Activated naive CD4-positive, alpha-beta T cell treated with anti-CD3 and anti-CD28 coated beads, Interleukin-2, amount 50 U/mL, for 72 hours (primary cell): ENCODE data around the gene ZNF695. TPM values are rescaled to one million over a fixed set of nuclear protein-coding genes. Genes with fewer than 3 reads are reported as not detected.
A peak's percentile ranks its signal among the peaks of the same experiment; 100 is the strongest.

Experiments used
- ATAC-seq, 2 donors: fragments of 150-1000 bp; cut with Tn5 transposase; 2 replicates each; pipeline ENCODE4 v1.10.0; 2021; ENCODE audit warnings: mild to moderate bottlenecking in 2 of 2, moderate library complexity in 2 of 2
- DNase-seq, 2 donors: peaks; one replicate each; pipeline ENCODE4 v3.0.0; 2021 to 2022; ENCODE audit warnings: low spot score in 2 of 2
- H3K27ac Mint-ChIP-seq, 2 donors: one replicate each; pipeline ENCODE4 v1.8.0; 2022; ENCODE audit warnings: mild to moderate bottlenecking in 2 of 2, mixed read lengths in 2 of 2
- H3K36me3 Mint-ChIP-seq, 2 donors: one replicate each; pipeline ENCODE4 v1.8.0; 2022; ENCODE audit warnings: mixed read lengths in 2 of 2
- H3K9me3 Mint-ChIP-seq, 2 donors: one replicate each; pipeline ENCODE4 v1.8.0; 2022; ENCODE audit warnings: mixed read lengths in 2 of 2
- total RNA-seq, 2 donors: library from RNA; stranded (reverse); gene quantifications; one replicate each; pipeline ENCODE4 v1.2.3, GENCODE V29; 2022

Gene ZNF695
- total RNA-seq, 2 donors from 2014 or later: 0.43 to 0.77 TPM

DNA sequence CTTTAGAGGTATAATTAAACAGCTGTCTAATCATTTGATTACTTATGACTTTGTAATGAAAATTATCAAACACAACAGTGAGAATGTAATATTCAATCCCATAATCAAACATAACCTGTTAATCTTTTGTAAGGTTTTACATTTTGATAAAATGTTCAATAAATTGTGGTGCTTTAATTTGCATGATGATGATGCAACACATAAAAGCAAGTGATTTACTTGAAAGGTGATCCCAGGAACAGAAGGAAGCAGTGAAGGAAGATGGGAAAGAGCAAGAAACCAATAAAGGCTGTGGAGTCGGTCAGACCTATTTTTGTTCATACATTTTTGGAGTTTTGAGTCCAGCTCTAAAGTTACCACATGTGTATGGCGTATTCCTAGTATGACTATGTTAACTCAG lies 29.6 kb downstream of the ZNF695 start:
- H3K36me3 Mint-ChIP-seq: peaks cover 28 to 44% of the 10 kb centered on the region in 2 donors
- peaks cover 16 to 29% of the 10 kb centered on the region in 2 donors for H3K9me3 Mint-ChIP-seq
- no peak for DNase-seq
- no peak overlapping the region for H3K27ac Mint-ChIP-seq
- ATAC-seq: no peak

DNA sequence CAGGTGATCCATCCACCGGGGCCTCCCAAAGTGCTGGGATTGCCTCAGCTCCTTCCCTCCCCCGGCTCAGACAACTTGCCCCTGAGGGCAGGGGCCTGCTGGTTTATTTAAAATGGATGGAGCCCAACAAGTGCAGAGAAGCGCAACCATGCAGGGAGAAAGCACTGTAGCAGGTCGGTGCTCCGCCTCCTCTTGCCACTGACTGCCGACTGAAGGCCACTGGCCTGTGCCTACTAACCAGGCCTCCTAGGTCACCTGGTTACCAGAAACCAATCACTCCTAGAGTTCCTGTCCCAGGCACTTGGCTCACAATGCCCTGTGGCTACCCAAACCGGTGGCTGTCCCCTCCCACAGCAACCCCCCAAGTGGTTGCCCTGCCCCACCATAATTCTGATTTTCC lies 35.9 kb downstream of the ZNF695 start:
- ATAC-seq: no peak
- H3K36me3 Mint-ChIP-seq: peaks cover 14 to 18% of the 10 kb centered on the region in 2 donors
- no peak for DNase-seq
- peaks cover 10 to 31% of the 10 kb centered on the region in 2 donors for H3K9me3 Mint-ChIP-seq
- no peak overlapping the region for H3K27ac Mint-ChIP-seq

- no peak overlapping the region for H3K27ac Mint-ChIP-seq
- DNase-seq (peak; percentile 58 to 65), ATAC-seq (no peak)
- peaks cover 7 to 32% of the 10 kb centered on the region in 2 donors for H3K9me3 Mint-ChIP-seq
- H3K36me3 Mint-ChIP-seq: peaks cover 10 to 24% of the 10 kb centered on the region in 2 donors
Observed at GRCh38 chr1:246971090-246971721, 36.7 kb downstream of the ZNF695 start.

DNA sequence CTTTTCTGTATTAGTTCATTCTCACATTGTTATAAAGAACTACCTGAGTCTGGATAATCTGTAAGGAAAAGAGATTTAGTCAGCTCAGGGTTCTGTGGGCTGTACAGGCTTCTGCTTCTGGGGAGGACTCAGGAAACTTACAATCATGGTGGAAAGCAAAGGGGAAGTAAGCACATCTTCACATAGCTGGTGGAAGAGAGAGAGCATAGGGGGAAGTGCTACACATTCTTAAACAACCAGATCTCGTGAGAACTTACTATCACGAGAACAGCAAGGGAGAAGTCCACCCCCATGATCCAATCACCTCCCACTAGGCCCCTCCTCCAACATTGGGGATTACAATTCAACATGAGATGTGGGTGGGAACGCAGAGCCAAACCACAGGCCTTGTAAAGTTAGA lies 38.2 kb downstream of the ZNF695 start:
- DNase-seq (no peak), ATAC-seq (no peak)
- Mint-ChIP-seq H3K27ac (no peak overlapping the region), H3K9me3 (peaks cover 10 to 28% of the 10 kb centered on the region in 2 donors), H3K36me3 (peaks cover 5 to 17% of the 10 kb centered on the region in 2 donors)

DNA sequence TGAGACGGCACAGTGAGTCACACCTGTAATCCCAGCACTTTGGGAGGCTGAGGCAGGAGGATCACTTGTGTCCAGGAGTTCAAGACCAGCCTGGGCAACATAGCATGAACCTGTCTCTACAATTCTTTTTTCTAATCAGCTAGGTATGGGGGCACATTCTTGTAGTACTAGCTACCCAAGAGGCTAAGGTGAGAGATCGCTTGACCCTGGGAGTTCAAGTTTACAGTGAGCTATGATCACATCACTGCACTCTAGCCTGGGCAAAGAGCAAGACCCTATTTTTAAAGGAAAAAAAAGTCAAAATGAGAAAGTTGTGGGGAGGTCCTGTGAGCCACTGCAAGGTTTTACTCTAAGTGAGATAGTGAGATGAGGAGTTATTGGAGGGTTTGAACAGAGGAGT lies 41.4 kb downstream of the ZNF695 start:
- Mint-ChIP-seq H3K36me3 (peaks cover 5 to 17% of the 10 kb centered on the region in 2 donors), H3K9me3 (peaks cover 10 to 28% of the 10 kb centered on the region in 2 donors), H3K27ac (no peak overlapping the region)
- DNase-seq (no peak), ATAC-seq (no peak)

GRCh38 chr1:246959944-246960693 lies 47.7 kb downstream of the ZNF695 start:
- no peak for DNase-seq
- H3K27ac Mint-ChIP-seq: peak overlapping the region in 1 of 2 donors; percentile 60
- peak in 1 of 2 donors; percentile 55 for ATAC-seq
- H3K9me3 Mint-ChIP-seq: no peaks in the 10 kb centered on the region
- H3K36me3 Mint-ChIP-seq: peaks cover 0 to 9% of the 10 kb centered on the region in 2 donors

GRCh38 chr1:246954126-246954525 lies 53.7 kb downstream of the ZNF695 start:
- no peak overlapping the region for H3K27ac Mint-ChIP-seq
- DNase-seq: no peak
- no peaks in the 10 kb centered on the region for H3K9me3 Mint-ChIP-seq
- H3K36me3 Mint-ChIP-seq: peaks cover 0 to 9% of the 10 kb centered on the region in 2 donors
- no peak for ATAC-seq

GRCh38 chr1:246951413-246951812 lies 56.4 kb downstream of the ZNF695 start:
- Mint-ChIP-seq H3K36me3 (no peaks in the 10 kb centered on the region), H3K9me3 (no peaks in the 10 kb centered on the region), H3K27ac (no peak overlapping the region)
- ATAC-seq: no peak
- no peak for DNase-seq

DNA sequence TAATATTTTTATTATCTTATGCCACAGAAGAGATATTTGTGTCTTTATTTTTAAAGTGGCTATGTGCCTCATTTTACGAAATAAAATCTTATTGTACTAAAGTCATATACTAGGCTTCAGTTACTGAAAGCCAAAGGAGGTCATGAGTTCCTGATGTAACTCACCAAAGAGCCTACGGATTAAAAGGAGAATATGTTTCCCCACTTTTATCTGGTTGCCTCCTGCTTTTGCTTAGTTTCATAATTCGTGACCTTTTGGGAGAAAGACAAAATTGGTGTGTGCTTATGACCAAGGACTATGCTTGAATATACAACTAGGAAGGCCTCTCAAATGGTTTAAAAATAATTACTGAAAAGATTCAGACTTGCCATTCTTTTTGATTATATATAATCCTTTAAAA lies 57.9 kb downstream of the ZNF695 start:
- no peak for DNase-seq
- no peaks in the 10 kb centered on the region for H3K36me3 Mint-ChIP-seq
- H3K27ac Mint-ChIP-seq: no peak overlapping the region
- no peaks in the 10 kb centered on the region for H3K9me3 Mint-ChIP-seq
- ATAC-seq: no peak

DNA sequence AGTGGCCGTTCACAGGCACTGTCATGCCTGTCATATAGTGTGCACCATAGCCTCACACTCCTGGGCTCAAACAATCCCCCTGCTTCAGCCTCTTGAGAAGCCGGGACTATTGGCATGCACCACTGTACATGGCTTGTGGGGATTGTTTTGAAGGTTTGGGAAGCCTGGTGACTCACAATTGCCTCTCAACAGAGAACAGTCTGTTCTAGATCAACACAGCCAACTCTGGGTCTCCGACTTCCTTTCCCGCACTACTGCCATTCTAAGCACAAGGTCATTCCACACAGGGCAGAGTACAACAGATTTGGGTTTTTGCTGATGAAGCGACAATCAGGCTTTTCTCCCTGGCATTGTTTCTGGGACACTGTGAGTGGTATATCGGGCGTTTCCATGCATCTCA lies 60.6 kb downstream of the ZNF695 start:
- Mint-ChIP-seq H3K36me3 (no peaks in the 10 kb centered on the region), H3K27ac (no peak overlapping the region), H3K9me3 (no peaks in the 10 kb centered on the region)
- DNase-seq (no peak), ATAC-seq (no peak)

DNA sequence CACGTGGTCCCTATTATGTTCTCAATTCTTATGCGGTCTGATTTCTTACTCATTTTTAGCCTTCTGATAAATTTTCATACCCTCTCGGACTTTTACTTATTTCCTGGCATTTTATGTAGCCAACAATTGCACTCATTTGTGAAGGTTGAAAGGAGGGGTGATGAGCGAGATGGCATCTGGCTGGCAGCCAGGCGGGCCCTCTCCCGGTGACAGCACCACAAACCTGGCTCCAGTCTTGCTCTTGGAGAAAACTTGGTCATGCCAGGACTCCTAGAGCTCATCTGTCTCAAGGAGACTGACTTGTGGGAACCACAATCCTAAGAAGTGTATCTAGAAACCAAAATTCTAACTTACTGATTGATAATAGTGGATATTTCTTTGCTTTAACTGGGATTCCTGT lies 61.5 kb downstream of the ZNF695 start:
- ATAC-seq (no peak), DNase-seq (no peak)
- H3K9me3 Mint-ChIP-seq: no peaks in the 10 kb centered on the region
- H3K27ac Mint-ChIP-seq: no peak overlapping the region
- no peaks in the 10 kb centered on the region for H3K36me3 Mint-ChIP-seq

Other genes with a start within 250 kb of the ZNF695 start
- 10 to 100 TPM; 43.3 to 46.8 TPM for gene AHCTF1, start 76.1 kb downstream of the ZNF695 start, total RNA-seq
- 1 to 10 TPM; 3.2 to 4.5 TPM for gene ZNF670, start 70.8 kb upstream of the ZNF695 start, total RNA-seq
- 10 to 100 TPM in 1 of 2 donors, 1 to 10 TPM in 1; 6.2 to 10.1 TPM for gene ZNF669, start 96.3 kb upstream of the ZNF695 start, total RNA-seq
- gene ZNF124, start 164.0 kb upstream of the ZNF695 start, total RNA-seq: 10 to 100 TPM; 11.0 to 13.2 TPM
- not detected for gene VN1R5, start 248.0 kb upstream of the ZNF695 start, total RNA-seq